HCEC 1CT (cell line): Measurements from ENCODE around the gene MINDY4.

Experiments used
- DNase-seq: peaks from one replicate; pipeline ENCODE4 v3.0.0-alpha.2; 2017

The MINDY4 gene

GRCh38 chr7:30884881-30885280 is 113.7 kb downstream of the MINDY4 start:
- DNase-seq: no peak

- DNase-seq: no peak
These were observed 115.4 kb downstream of the MINDY4 start for GRCh38 chr7:30886608-30887011.

GRCh38 chr7:30887464-30887872 is 116.3 kb downstream of the MINDY4 start:
- no peak for DNase-seq

- DNase-seq: peak; percentile 72
These were observed 117.5 kb downstream of the MINDY4 start for GRCh38 chr7:30888747-30889146.

GRCh38 chr7:30890226-30890625 is 119.0 kb downstream of the MINDY4 start:
- DNase-seq: no peak

GRCh38 chr7:30893357-30893756 is 122.1 kb downstream of the MINDY4 start:
- no peak for DNase-seq

- DNase-seq: no peak
These were observed 122.8 kb downstream of the MINDY4 start for GRCh38 chr7:30894009-30894408.

- no peak for DNase-seq
These were observed 123.8 kb downstream of the MINDY4 start for GRCh38 chr7:30894866-30895605.

GRCh38 chr7:30896036-30896435 is 124.8 kb downstream of the MINDY4 start:
- DNase-seq: no peak

- DNase-seq: no peak
These were observed 125.8 kb downstream of the MINDY4 start for GRCh38 chr7:30896783-30897637.

GRCh38 chr7:30897770-30898169 is 126.6 kb downstream of the MINDY4 start:
- no peak for DNase-seq

GRCh38 chr7:30898411-30898810 is 127.2 kb downstream of the MINDY4 start:
- DNase-seq: no peak

- no peak for DNase-seq
These were observed 127.8 kb downstream of the MINDY4 start for GRCh38 chr7:30899066-30899465.

- no peak for DNase-seq
These were observed 128.4 kb downstream of the MINDY4 start for GRCh38 chr7:30899630-30900029.

GRCh38 chr7:30900053-30900452 is 128.8 kb downstream of the MINDY4 start:
- no peak for DNase-seq

GRCh38 chr7:30900803-30901362 is 129.7 kb downstream of the MINDY4 start:
- DNase-seq: no peak

GRCh38 chr7:30901856-30902255 is 130.6 kb downstream of the MINDY4 start:
- DNase-seq: no peak

GRCh38 chr7:30902466-30902865 is 131.2 kb downstream of the MINDY4 start:
- DNase-seq: no peak

- DNase-seq: no peak
These were observed 131.9 kb downstream of the MINDY4 start for GRCh38 chr7:30903146-30903545.

- DNase-seq: no peak
These were observed 133.3 kb downstream of the MINDY4 start for GRCh38 chr7:30904561-30904960.

- no peak for DNase-seq
These were observed 134.1 kb downstream of the MINDY4 start for GRCh38 chr7:30905078-30906012.

GRCh38 chr7:30906014-30906413 is 134.8 kb downstream of the MINDY4 start:
- no peak for DNase-seq
